DND-41 (cell line): ENCODE measurements around the gene KCNAB2.

Experiments
- ATAC-seq: fragments of 200-7000 bp; cut with Tn5 transposase; 3 replicates; pipeline ENCODE4 v1.9.1; 2021; ENCODE audit warnings: low read depth; ENCODE audit not compliant: insufficient read depth
- DNase-seq: peaks from one replicate; pipeline ENCODE4 v3.0.0-alpha.2; 2020
- H2AFZ ChIP-seq: 2 replicates; pipeline ENCODE4 v1.6.0; 2012; ENCODE audit warnings: low read depth, low read length
- H3K27ac ChIP-seq: 2 replicates; pipeline ENCODE4 v1.5.1; 2012; ENCODE audit warnings: low read length, inconsistent platforms
- H3K27me3 ChIP-seq: fragments of 200-600 bp; sonication (generic); 2 replicates; pipeline ENCODE4 v1.6.0; 2012; ENCODE audit warnings: low read length, mild to moderate bottlenecking, inconsistent platforms; ENCODE audit not compliant: insufficient read depth, poor library complexity
- H3K36me3 ChIP-seq: 2 replicates; pipeline ENCODE4 v1.5.1; 2012; ENCODE audit warnings: low read length, inconsistent platforms; ENCODE audit not compliant: insufficient read depth
- H3K4me1 ChIP-seq: 2 replicates; pipeline ENCODE4 v1.5.1; 2012; ENCODE audit warnings: mild to moderate bottlenecking, low read length; ENCODE audit not compliant: insufficient read depth
- H3K4me2 ChIP-seq: 2 replicates; pipeline ENCODE4 v1.6.0; 2012; ENCODE audit warnings: mild to moderate bottlenecking, moderate library complexity, low read length, inconsistent platforms; ENCODE audit not compliant: insufficient read depth
- H3K4me3 ChIP-seq, 2 experiments: fragments of 200-600 bp in 1 of 2; shearing (Covaris generic) in 1 of 2; 2 replicates each; pipeline ENCODE4 v1.5.1; 2012 to 2016; ENCODE audit warnings: inconsistent platforms in 2 of 2, low read length in 2 of 2, mild to moderate bottlenecking in 2 of 2, low read depth in 1 of 2, moderate library complexity in 1 of 2
- H3K79me2 ChIP-seq: 2 replicates; pipeline ENCODE4 v1.6.0; 2012; ENCODE audit warnings: low read length, inconsistent platforms; ENCODE audit not compliant: insufficient read depth
- H3K9ac ChIP-seq: 2 replicates; pipeline ENCODE4 v1.6.0; 2012; ENCODE audit warnings: low read depth, mild to moderate bottlenecking, inconsistent platforms, low read length, moderate library complexity
- H3K9me3 ChIP-seq: 2 replicates; pipeline ENCODE4 v1.5.1; 2012; ENCODE audit warnings: low read length, moderate library complexity, mild to moderate bottlenecking, inconsistent platforms; ENCODE audit not compliant: insufficient read depth, severe bottlenecking
- H4K20me1 ChIP-seq: 2 replicates; pipeline ENCODE4 v1.6.0; 2012; ENCODE audit warnings: low read length; ENCODE audit not compliant: insufficient read depth
- CTCF ChIP-seq: IDR thresholded peaks from 2 replicates; pipeline ENCODE4 v1.5.1; 2012; ENCODE audit warnings: borderline replicate concordance, low read length, moderate library complexity, mild to moderate bottlenecking; ENCODE audit not compliant: poor library complexity, severe bottlenecking; ENCODE audit errors: extremely low read depth
- EZH2 ChIP-seq: IDR thresholded peaks from 3 replicates; pipeline ENCODE4 v1.6.1; 2012; ENCODE audit warnings: borderline replicate concordance, low read depth, mild to moderate bottlenecking, moderate library complexity, low read length, inconsistent platforms; ENCODE audit not compliant: severe bottlenecking

Gene KCNAB2

GRCh38 chr1:6068932-6069331 lies 23.2 kb downstream of the KCNAB2 start:
- Histone ChIP-seq H3K4me3 (no peak overlapping the region), H4K20me1 (peaks cover 75% of the 10 kb centered on the region), H2AFZ (no peak overlapping the region), H3K4me2 (no peak overlapping the region), H3K9me3 (no peaks in the 10 kb centered on the region), H3K4me1 (no peaks in the 10 kb centered on the region), H3K36me3 (peaks cover 23% of the 10 kb centered on the region), H3K27ac (no peak overlapping the region), H3K27me3 (no peaks in the 10 kb centered on the region), H3K79me2 (no peaks in the 10 kb centered on the region), H3K9ac (no peak overlapping the region)
- ATAC-seq, result no peak
- no peak for DNase-seq
- TF ChIP-seq CTCF, result no peak
- no peak for TF ChIP-seq EZH2

GRCh38 chr1:6069573-6069972 lies 23.9 kb downstream of the KCNAB2 start:
- Histone ChIP-seq H3K79me2 (no peaks in the 10 kb centered on the region), H3K4me2 (no peak overlapping the region), H3K9me3 (no peaks in the 10 kb centered on the region), H4K20me1 (peaks cover 76% of the 10 kb centered on the region), H3K4me1 (no peaks in the 10 kb centered on the region), H3K27ac (no peak overlapping the region), H3K9ac (no peak overlapping the region), H2AFZ (no peak overlapping the region), H3K27me3 (no peaks in the 10 kb centered on the region), H3K36me3 (peaks cover 28% of the 10 kb centered on the region), H3K4me3 (no peak overlapping the region)
- DNase-seq (no peak), ATAC-seq (no peak)
- TF ChIP-seq CTCF (no peak), EZH2 (no peak)

GRCh38 chr1:6070450-6070974 lies 24.8 kb downstream of the KCNAB2 start:
- H3K36me3 ChIP-seq, result peaks cover 24% of the 10 kb centered on the region
- no peak for ATAC-seq
- TF ChIP-seq EZH2 (no peak), CTCF (no peak)

GRCh38 chr1:6071219-6071618 lies 25.5 kb downstream of the KCNAB2 start:
- DNase-seq (no peak), ATAC-seq (no peak)
- Histone ChIP-seq H3K4me1 (no peaks in the 10 kb centered on the region), H3K4me3 (no peak overlapping the region), H4K20me1 (peaks cover 65% of the 10 kb centered on the region), H3K9me3 (no peaks in the 10 kb centered on the region), H2AFZ (no peak overlapping the region), H3K4me2 (no peak overlapping the region), H3K27ac (no peak overlapping the region), H3K27me3 (no peaks in the 10 kb centered on the region), H3K9ac (no peak overlapping the region), H3K79me2 (no peaks in the 10 kb centered on the region), H3K36me3 (peaks cover 24% of the 10 kb centered on the region)
- no peak for TF ChIP-seq EZH2
- no peak for TF ChIP-seq CTCF

More at GRCh38 chr1:6070450-6070974, 24.8 kb downstream of the KCNAB2 start:
- Histone ChIP-seq H3K9ac (no peak overlapping the region), H3K27me3 (no peaks in the 10 kb centered on the region), H4K20me1 (peaks cover 68% of the 10 kb centered on the region), H3K9me3 (no peaks in the 10 kb centered on the region), H3K4me2 (no peak overlapping the region), H2AFZ (no peak overlapping the region), H3K4me1 (no peaks in the 10 kb centered on the region), H3K27ac (no peak overlapping the region), H3K79me2 (no peaks in the 10 kb centered on the region), H3K4me3 (no peak overlapping the region)
- no peak for DNase-seq
